ENCODE results near the gene RAB11FIP3. TPM values are rescaled to one million over a fixed set of nuclear protein-coding genes. Genes with fewer than 3 reads are reported as not detected.

RAB11FIP3 gene
- total and polyA plus RNA-seq, 7 experiments from 2014 or later = 0.71 to 53.0 (median 43.3) TPM

DNA sequence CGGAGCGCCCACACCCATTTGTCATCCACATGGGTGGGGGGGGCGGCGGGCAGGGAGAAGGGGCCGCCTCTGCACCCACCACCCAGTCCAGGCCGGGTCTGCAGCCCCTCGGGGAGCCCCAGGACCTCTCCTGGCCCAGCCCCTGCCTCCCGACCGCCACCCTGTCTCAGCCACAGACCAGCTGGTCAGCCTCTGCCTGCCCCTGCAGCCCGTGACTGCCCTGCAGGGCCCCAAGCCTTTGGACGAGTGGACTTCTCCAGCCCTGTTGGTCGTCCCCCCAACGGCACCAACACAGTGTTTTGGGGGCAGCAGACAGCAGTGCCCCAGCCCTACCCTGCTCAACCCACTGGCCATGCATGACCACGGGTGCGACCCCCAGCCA is 136.0 kb downstream of the RAB11FIP3 start:
- peak overlapping the region in 1 of 10 donors; percentile 34 for H3K4me3 Mint-ChIP-seq
- H3K27ac ChIP-seq (ENCODE audit: low read depth, low read length) = no peak overlapping the region
- H3K27ac Mint-ChIP-seq = no peak overlapping the region
- H3K9me3 Mint-ChIP-seq = peaks cover 0 to 3% (median 0%) of the 10 kb centered on the region in 11 donors
- H3K4me1 ChIP-seq (ENCODE audit: control insufficient read depth in 2 of 2, insufficient read depth in 2 of 2, low read length in 2 of 2) = peaks cover under 1 to 3% of the 10 kb centered on the region in 2 donors
- H3K36me3 ChIP-seq (ENCODE audit: control insufficient read depth in 2 of 3, insufficient read depth in 3 of 3, low read length in 3 of 3) = no peaks in the 10 kb centered on the region
- H3K4me1 Mint-ChIP-seq = peaks cover 0 to 8% (median 3%) of the 10 kb centered on the region in 7 donors
- H3K4me3 ChIP-seq (ENCODE audit: low read length) = no peak overlapping the region
- DNase-seq (no peak), ATAC-seq (no peak)
- H3K27me3 Mint-ChIP-seq = peaks cover 6 to 20% (median 9%) of the 10 kb centered on the region in 5 donors
- no peaks in the 10 kb centered on the region for H3K27me3 ChIP-seq (ENCODE audit: control insufficient read depth in 2 of 2, insufficient read depth in 2 of 2, low read length in 2 of 2)
- no peaks in the 10 kb centered on the region for H3K9me3 ChIP-seq (ENCODE audit: control insufficient read depth in 2 of 3, low read length in 3 of 3)
- ChIA-PET CTCF (no interaction called here), POLR2A (interaction anchor here (0.7 kb wide), 1 partner anchor 713 kb away, joined by 4 read pairs; no protein-coding TSS in a partner anchor)
- H3K36me3 Mint-ChIP-seq = no peaks in the 10 kb centered on the region
- intact Hi-C loops (cut with micrococcal nuclease) = no loop called here

DNA sequence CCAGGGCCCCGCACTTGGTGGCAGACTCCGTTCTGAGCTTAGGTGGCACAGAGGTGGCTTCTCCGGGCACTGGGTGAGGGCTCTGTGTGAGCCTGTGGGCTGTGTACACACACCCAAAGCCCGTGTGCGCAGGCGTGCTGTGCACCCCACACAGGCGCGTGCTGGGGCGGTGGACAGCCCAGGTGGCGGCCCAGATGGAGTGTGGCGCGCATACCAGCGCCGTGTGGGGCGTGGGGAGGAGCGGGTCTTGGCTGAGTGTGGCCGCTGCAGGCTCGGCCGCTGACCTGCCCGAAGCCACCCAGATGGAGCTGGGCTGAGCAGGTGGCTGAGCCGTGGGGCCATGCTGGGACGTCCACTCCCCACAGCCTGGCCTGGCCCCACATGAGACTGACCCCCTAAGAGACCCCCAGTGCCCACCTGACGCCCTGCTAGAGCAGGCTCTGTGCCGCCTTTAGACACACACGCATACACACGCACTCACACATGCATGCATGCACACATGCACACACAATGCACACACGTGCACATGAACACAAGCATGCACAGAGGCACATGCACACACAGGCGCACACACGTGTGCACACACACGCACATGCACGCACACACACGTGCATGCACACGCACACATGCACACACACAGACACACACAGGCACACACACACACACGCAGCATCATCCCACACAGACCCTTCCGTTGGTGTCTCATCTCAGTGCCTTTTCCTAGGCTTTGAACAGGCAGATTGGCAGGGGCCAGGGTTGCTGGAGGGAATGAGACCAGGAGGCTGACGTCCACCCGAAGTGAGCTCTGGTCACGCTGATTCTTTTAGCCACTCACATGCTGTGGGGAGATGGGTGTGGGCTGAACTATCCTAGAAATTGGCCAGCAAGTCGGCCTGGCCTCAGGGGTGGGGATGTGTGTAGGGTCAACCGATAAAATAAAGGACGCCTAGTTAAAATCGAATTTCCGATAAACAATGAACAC is 136.8 kb downstream of the RAB11FIP3 start:
- intact Hi-C loops (cut with micrococcal nuclease) = no loop called here
- Histone ChIP-seq H3K36me3 (ENCODE audit: control insufficient read depth in 2 of 3, insufficient read depth in 3 of 3, low read length in 3 of 3) (no peaks in the 10 kb centered on the region), H3K27ac (ENCODE audit: low read depth, low read length) (no peak overlapping the region), H3K27me3 (ENCODE audit: control insufficient read depth in 2 of 2, insufficient read depth in 2 of 2, low read length in 2 of 2) (no peaks in the 10 kb centered on the region), H3K4me1 (ENCODE audit: control insufficient read depth in 2 of 2, insufficient read depth in 2 of 2, low read length in 2 of 2) (peaks cover 5 to 11% of the 10 kb centered on the region in 2 donors), H3K4me3 (ENCODE audit: low read length) (no peak overlapping the region), H3K9me3 (ENCODE audit: control insufficient read depth in 2 of 3, low read length in 3 of 3) (no peaks in the 10 kb centered on the region)
- Mint-ChIP-seq H3K27me3 (peaks cover 6 to 20% (median 9%) of the 10 kb centered on the region in 5 donors), H3K36me3 (no peaks in the 10 kb centered on the region), H3K4me1 (peaks cover 0 to 16% (median 9%) of the 10 kb centered on the region in 7 donors), H3K4me3 (peak overlapping the region in 6 of 10 donors; percentile 6 to 53 (median 36)), H3K27ac (peak overlapping the region in 1 of 9 donors; percentile 8), H3K9me3 (peaks cover 0 to 3% (median 0%) of the 10 kb centered on the region in 11 donors)
- POLR2A ChIA-PET = no interaction called here
- ATAC-seq = no peak
- CTCF ChIA-PET = no interaction called here
- no peak for DNase-seq

DNA sequence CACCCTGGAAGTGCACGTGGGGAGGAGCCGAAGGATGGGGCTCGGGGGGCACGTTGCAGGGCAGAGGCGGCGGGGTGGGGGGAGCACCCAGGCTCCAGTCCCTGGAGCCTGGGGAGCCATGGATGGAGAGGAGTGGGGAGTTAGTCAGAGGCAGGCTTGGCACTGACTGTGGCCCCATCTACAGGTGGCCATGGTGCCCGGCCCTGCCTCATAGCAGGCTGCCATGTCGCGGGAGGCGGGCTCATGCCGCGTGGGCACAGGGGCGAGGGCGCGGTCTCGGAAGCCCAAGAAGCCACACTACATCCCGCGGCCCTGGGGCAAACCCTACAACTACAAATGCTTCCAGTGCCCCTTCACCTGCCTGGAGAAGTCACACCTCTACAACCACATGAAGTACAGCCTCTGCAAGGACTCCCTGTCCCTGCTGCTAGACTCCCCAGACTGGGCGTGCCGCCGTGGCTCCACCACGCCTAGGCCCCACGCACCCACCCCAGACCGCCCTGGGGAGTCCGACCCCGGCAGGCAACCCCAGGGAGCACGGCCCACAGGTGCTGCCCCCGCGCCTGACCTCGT is 137.7 kb downstream of the RAB11FIP3 start:
- DNase-seq (no peak), ATAC-seq (no peak)
- H3K27ac Mint-ChIP-seq = no peak overlapping the region

DNA sequence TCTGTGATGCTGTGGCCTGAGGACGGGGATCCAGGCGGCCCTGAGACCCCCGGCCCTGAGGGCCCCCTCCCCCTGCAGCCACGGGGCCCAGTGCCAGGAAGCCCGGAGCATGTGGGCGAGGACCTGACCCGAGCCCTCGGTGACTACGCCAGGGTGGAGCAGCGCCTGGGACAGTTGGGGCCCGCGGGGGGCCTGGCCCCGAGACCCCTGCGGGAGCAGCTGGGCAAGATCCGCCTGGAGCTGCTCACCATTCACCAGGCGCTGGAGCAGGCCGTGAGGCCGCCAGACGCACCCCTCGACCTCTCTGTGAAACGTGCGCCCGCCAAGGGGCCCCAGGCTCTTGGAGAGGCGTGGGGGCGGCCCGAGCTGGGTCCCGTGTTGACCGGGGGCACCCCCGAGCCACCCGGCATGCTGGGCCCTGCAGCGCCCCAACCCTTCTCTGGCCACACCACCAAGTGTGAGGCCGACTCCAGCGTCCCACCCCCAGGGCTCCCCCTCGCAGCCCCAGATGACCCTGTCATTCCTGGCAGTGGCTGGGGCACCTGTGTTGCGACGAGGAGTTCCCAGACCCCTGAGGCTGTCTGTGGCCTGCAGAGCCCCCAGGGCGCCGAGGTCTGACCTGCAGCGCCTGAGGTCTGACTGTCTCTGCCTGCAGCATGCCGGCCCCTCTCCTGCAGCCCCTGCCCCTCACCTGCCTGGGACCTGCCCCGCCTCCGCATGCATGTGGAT is 139.4 kb downstream of the RAB11FIP3 start:
- POLR2A ChIA-PET = no interaction called here
- Mint-ChIP-seq H3K4me1 (peaks cover 0 to 29% (median 16%) of the 10 kb centered on the region in 7 donors), H3K27ac (no peak overlapping the region), H3K4me3 (no peak overlapping the region), H3K36me3 (no peaks in the 10 kb centered on the region), H3K27me3 (peaks cover 0 to 9% (median 7%) of the 10 kb centered on the region in 5 donors), H3K9me3 (peaks cover 0 to 3% (median 0%) of the 10 kb centered on the region in 11 donors)
- Histone ChIP-seq H3K9me3 (ENCODE audit: control insufficient read depth in 2 of 3, low read length in 3 of 3) (no peaks in the 10 kb centered on the region), H3K4me1 (ENCODE audit: control insufficient read depth in 2 of 2, insufficient read depth in 2 of 2, low read length in 2 of 2) (peaks cover 13 to 32% of the 10 kb centered on the region in 2 donors), H3K4me3 (ENCODE audit: low read length) (no peak overlapping the region), H3K27me3 (ENCODE audit: control insufficient read depth in 2 of 2, insufficient read depth in 2 of 2, low read length in 2 of 2) (no peaks in the 10 kb centered on the region), H3K36me3 (ENCODE audit: control insufficient read depth in 2 of 3, insufficient read depth in 3 of 3, low read length in 3 of 3) (no peaks in the 10 kb centered on the region), H3K27ac (ENCODE audit: low read depth, low read length) (no peak overlapping the region)
- intact Hi-C loops (cut with micrococcal nuclease) = loop anchor here (5.0 kb wide), 2 partner anchors 72 to 163 kb away; partner anchors contain the start of genes DECR2 (in 1 of the 2) and METTL26 (in 1 of the 2)
- no peak for ATAC-seq
- CTCF ChIA-PET = no interaction called here
- no peak for DNase-seq

More for the DNA sequence above, 137.7 kb downstream of the RAB11FIP3 start:
- Mint-ChIP-seq H3K27me3 (peaks cover 4 to 18% (median 9%) of the 10 kb centered on the region in 5 donors), H3K9me3 (peaks cover 0 to 3% (median 0%) of the 10 kb centered on the region in 11 donors), H3K4me3 (no peak overlapping the region), H3K36me3 (no peaks in the 10 kb centered on the region), H3K4me1 (peaks cover 0 to 21% (median 9%) of the 10 kb centered on the region in 7 donors)
- no peaks in the 10 kb centered on the region for H3K36me3 ChIP-seq (ENCODE audit: control insufficient read depth in 2 of 3, insufficient read depth in 3 of 3, low read length in 3 of 3)
- no peaks in the 10 kb centered on the region for H3K9me3 ChIP-seq (ENCODE audit: control insufficient read depth in 2 of 3, low read length in 3 of 3)
- no peak overlapping the region for H3K4me3 ChIP-seq (ENCODE audit: low read length)
- no peak overlapping the region for H3K27ac ChIP-seq (ENCODE audit: low read depth, low read length)
- H3K27me3 ChIP-seq (ENCODE audit: control insufficient read depth in 2 of 2, insufficient read depth in 2 of 2, low read length in 2 of 2) = no peaks in the 10 kb centered on the region
- POLR2A ChIA-PET = no interaction called here
- peaks cover 5 to 20% of the 10 kb centered on the region in 2 donors for H3K4me1 ChIP-seq (ENCODE audit: control insufficient read depth in 2 of 2, insufficient read depth in 2 of 2, low read length in 2 of 2)
- intact Hi-C loops (cut with micrococcal nuclease) = no loop called here
- CTCF ChIA-PET = no interaction called here

DNA sequence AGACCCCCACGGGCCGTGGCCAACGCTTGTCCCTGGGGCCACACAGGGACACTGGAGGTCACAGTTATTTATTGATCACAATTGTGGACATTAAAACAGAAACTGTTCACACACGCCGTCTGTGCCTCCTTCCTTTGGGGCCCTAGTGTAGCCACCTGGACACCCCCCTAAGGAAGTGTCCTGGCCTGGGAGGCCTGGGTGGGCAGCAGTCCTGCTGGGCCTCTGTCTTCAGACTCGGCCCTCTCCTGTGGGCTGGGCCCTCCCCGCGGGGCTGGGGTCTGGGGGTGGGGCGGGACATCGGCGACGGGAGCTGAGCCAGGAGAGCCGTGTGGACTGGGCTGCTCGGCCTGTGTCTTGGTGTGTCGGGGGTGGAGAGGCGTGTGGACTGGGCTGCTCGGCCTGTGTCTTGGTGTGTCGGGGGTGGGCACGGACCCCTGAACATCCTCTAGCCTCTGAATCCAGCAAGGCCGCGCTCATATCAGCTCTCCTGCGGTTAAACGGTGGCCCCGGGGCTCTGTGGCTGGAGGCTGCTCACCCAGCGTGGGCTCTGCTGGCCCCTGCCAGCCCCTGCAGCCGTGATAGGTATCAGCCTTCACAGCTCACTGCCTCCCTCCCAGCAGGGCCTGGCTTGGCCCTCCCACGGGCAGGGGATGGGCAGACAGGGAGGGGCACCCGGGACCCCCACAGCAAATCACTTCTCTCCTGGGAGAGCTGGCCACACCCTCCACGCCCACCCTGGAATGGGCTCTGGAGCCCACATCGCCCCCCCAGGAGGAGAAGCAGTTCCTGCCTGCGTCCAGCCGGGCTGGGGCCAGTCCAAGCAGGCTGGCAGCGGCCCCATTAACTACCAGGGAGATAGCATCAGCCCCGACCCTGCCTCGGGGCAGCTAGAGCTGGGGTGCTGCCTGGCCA is 140.2 kb downstream of the RAB11FIP3 start:
- peaks cover 0 to 9% (median 7%) of the 10 kb centered on the region in 5 donors for H3K27me3 Mint-ChIP-seq
- peaks cover 0 to 32% (median 18%) of the 10 kb centered on the region in 7 donors for H3K4me1 Mint-ChIP-seq
- intact Hi-C loops (cut with micrococcal nuclease) = loop anchor here (5.0 kb wide), 2 partner anchors 72 to 163 kb away; partner anchors contain the start of genes DECR2 (in 1 of the 2) and METTL26 (in 1 of the 2)
- peak overlapping the region in 1 of 10 donors; percentile 86 for H3K4me3 Mint-ChIP-seq
- CTCF ChIA-PET = no interaction called here
- peak overlapping the region in 2 of 9 donors; percentile 33 to 87 for H3K27ac Mint-ChIP-seq
- H3K36me3 ChIP-seq (ENCODE audit: control insufficient read depth in 2 of 3, insufficient read depth in 3 of 3, low read length in 3 of 3) = no peaks in the 10 kb centered on the region
- H3K27me3 ChIP-seq (ENCODE audit: control insufficient read depth in 2 of 2, insufficient read depth in 2 of 2, low read length in 2 of 2) = no peaks in the 10 kb centered on the region
- H3K9me3 Mint-ChIP-seq = peaks cover 0 to 3% (median 0%) of the 10 kb centered on the region in 11 donors
- POLR2A ChIA-PET = interaction anchor here (1.0 to 3.8 kb wide), 2 partner anchors 22 to 39 kb away, joined by 3 to 19 read pairs; no protein-coding TSS in a partner anchor
- H3K36me3 Mint-ChIP-seq = no peaks in the 10 kb centered on the region
- H3K4me1 ChIP-seq (ENCODE audit: control insufficient read depth in 2 of 2, insufficient read depth in 2 of 2, low read length in 2 of 2) = peaks cover 13 to 32% of the 10 kb centered on the region in 2 donors
- H3K27ac ChIP-seq (ENCODE audit: low read depth, low read length) = peak overlapping the region; percentile 73
- no peaks in the 10 kb centered on the region for H3K9me3 ChIP-seq (ENCODE audit: control insufficient read depth in 2 of 3, low read length in 3 of 3)
- DNase-seq (no peak), ATAC-seq (no peak)
- H3K4me3 ChIP-seq (ENCODE audit: low read length) = no peak overlapping the region
